Lower leg skin (tissue), 3 donors: ENCODE data around the gene FCHO2.

Experiments used
- CTCF ChIP-seq, 3 donors: fragments of 450-650 bp; IDR thresholded peaks; one replicate each; pipeline ENCODE4 v1.5.1; 2016; ENCODE audit warnings: antibody characterized with exemption in 3 of 3, mild to moderate bottlenecking in 3 of 3, moderate library complexity in 2 of 3
- POLR2A ChIP-seq, 2 donors: fragments of 450-650 bp; IDR thresholded peaks; one replicate each; pipeline ENCODE4 v1.6.1; 2016 to 2017; ENCODE audit warnings: antibody characterized with exemption in 2 of 2, mild to moderate bottlenecking in 1 of 2, moderate library complexity in 1 of 2

DNA sequence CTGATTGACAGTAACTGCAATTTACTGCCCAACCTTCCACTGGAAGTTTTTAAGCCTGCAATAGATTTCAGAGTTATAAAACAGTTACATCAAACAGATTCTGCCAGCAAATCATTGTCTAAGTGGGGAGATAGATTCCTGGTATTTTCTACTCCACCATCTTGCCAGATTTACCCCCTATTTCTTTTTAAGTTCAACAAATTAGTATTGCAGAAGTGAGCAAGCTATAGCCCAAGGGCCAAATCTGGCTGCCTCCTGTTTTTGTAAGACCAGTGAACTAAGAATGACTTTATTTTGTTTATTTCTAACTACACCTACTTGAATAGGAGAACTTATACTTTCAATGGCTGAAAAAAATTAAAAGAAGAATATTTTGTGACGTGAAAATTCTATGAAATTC lies 155.7 kb downstream of the FCHO2 start:
- TF ChIP-seq CTCF (IDR thresholded peaks at IDR 0.05) (no peak), POLR2A (IDR thresholded peaks at IDR 0.05) (no peak)
